ENCODE data around the gene NPC1.
A peak's percentile ranks its signal among the peaks of the same experiment; 100 is the strongest.

Gene NPC1

DNA sequence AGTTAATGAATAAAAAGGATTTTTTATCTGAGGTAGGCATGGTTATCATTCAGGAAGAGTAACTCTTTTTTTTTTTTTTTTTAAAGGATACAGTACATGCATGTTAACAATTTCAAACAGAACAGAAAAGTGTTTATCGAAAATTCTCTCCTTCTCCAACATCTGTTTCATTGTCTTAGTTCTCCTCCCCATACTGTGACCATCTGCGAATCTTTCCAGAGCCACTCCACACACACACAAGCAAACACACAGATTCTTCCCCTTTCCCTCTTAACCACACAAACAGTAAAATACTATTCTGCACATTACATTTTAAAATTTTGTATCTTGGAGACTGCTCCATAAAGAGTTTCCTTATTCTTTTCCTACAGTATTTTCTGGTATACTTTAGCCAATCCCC, 38.0 kb downstream of the NPC1 start:
- no peak for DNase-seq (ENCODE audit: low spot score)

DNA sequence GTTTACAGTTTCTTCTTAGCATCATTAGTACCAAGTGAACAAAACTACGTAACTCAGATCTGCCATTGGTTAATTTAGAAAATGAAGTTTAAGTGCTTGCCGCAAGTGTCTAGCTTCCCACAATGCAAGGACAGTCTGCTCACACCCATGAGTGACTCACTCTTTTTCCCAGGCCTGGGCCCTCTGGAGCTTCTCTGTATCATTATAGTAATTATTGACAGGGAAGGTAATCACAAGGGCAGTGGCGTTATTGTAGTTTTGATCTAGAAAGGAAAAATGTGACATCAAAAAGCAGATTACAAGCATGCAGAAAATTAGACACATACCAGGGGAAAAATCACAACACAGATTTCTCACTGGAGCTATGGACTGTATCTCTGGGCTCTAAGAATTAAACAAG, 38.5 kb downstream of the NPC1 start:
- DNase-seq (ENCODE audit: low spot score), result no peak

DNA sequence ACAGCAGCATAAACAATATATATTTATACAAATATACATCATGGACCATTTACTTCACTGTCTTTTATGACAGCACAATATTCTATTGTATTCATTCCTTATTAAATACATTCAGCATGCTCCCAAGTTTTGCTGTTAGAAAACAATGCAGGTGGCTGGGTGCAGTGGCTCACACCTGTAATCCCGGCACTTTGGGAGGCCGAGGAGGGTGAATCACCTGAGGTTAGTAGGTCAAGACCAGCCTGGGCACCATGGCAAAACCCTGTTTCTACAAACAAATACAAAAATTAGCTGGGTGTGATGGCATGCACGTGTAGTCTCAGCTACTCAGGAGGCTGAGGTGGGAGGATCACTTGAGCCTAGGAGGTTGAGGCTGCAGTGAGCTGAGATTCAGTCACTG, 39.0 kb downstream of the NPC1 start:
- DNase-seq (ENCODE audit: low spot score), result no peak

DNA sequence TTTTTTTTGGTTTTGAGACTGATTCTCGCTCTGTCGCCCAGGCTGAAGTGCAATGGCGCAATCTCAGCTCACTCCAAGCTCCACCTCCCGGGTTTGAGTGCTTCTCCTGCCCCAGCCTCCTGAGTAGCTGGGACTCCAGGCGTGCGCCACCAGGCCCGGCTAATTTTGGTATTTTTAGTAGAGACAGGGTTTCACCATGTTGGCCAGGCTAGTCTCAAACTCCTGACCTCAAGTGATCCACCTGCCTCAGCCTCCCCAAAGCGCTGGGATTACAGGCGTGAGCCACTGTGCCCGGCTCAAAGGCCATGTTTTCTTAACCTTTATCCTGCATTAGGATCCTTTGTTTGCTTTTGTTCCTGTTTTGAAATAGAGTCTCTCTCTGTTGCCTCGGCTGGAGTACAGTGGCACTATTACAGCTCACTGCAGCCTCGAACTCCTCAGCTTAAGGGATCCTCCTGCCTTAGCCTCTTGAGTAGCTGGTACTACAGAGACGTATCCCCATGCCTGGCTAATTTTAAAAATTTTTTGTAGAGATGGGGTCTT, 41.0 kb downstream of the NPC1 start:
- DNase-seq (ENCODE audit: low spot score), result no peak

DNA sequence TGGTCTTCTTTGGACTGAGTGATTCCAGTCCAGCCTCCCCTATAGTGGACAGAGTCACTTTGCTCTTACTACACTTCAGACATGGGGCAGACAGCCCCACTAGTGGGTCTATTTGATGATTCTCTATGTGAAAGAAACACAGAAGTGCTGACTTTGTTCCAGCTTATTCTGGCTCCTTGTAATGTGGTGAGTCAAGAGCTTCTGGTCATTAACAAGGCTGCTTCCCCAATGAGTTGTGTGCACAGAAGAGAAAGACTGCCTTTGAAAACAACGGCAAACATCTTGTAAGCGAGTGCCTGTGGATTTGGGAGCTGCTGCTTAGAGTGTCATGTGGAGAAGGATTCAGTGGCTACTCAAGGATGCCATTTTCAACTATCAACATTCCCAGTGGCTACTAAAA, 43.8 kb downstream of the NPC1 start:
- peak; percentile 54 for DNase-seq (ENCODE audit: low spot score)

DNA sequence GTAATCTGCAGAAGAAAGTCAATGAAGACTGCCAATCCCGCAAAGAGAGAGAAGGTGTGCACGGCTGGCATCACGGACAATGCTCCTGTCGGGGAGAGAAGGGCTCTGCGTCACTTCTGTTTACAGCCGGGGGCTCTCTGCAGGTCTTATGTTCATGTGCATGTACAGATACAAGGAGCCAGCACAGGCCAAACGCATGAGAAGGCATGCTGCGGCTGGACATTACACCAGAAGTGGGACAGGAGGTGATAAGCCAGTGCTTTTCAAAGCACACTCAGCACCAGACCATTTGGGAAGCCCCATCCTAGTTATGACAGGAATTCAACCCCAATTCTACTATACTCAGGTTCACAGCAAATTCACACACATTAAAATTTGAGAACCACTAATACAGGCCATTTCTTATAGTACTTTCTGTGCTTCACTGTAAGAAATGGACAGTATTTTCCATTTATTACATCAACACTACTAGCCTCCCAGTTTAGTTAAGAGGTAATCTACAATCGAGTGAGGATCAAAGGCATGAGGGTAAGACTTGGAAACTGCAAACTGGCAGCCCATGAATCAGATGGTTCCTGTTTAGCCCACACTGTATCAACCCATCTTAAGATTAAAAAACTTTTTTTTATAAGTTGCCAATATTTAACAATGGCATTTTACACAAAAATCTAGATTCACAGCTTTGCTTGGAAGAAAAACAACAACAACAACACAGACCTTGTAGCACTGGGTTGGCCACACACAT, 44.8 kb downstream of the NPC1 start:
- no peak for DNase-seq (ENCODE audit: low spot score)

DNA sequence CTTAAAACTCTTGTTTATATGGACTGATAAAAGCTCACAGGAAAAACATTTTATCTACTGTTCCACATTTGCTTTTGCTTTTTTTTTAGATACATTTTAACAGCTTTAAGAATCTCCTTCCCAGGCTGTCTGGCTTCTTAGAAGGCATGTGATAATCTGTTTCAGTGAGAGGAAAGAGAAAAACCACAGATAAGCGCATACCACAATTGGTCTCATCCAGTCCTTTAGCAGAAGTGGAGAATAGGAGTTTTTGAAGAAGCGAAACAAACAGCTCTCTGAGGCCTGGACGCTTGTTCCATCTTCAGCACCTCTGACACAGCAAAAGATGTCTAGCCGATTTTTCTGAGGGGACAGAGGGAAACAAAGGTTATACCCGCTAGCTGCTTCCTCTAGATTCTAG, 45.4 kb downstream of the NPC1 start:
- DNase-seq (ENCODE audit: low spot score), result peak; percentile 87

DNA sequence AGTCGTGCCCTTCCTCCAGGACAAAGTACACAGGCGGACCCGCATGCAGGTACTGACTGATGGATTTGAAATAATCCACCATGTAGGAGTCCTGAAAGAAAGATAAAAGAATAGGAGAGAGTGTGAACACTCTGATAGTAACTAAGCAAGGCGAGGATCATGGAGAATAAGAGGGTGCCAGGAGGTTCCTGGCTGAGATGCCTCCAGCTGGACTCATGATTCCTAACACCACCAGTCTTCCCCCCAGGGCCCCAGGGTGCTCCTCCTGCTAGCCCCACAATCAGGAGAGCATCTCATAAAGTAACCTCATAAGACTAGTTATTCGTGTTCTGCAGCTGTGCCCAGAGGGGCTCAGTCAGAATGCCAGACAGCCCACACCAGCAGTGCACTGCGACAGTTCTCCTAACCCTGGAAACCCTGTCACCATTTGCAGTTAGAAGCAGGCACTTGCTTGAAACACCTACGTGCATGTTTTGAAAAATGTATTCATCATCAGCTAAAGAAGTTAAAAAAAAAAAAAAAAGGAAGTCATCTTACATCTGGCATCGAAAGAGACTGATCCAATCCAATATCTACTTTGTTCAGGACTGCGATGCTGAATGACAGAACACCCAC, 46.3 kb downstream of the NPC1 start:
- DNase-seq (ENCODE audit: low spot score), result no peak

DNA sequence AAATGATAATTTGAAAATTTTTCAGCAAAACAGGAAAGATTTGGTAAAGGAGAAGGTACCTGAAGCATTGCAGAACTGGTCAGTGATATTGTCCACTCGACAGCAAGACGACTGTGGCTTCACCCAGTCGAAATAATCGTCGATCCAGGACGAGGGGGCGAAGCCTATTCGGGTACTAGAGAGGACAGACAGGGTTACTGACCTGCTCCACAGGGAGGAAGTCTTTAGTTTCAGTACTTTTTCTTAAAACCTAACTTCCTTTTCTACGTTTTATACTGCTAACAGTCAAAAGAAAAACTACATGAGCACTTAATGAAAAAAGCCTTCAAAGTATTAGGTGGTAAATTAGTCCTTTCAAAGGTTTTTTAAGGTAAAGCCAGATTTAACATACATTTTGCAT, 47.0 kb downstream of the NPC1 start:
- DNase-seq (ENCODE audit: low spot score), result no peak

DNA sequence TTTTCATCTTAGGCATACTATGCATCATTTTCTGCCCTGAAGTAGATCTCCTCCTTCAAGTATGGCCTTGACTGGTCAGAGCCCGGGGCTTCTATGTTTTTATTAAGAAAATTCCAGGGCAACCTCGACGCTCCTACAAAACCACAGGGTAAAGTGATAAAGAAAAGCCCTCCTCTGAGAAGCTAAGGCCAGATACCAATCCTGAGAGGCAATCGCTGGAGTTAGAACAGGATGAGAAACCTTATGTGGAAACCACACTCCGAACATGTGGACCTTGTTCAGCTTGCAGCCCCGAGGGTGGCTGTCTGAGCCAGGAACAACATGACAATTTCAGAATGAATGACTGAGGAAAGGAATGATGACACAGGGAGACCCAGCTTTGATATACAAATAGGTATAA, 47.4 kb downstream of the NPC1 start:
- DNase-seq (ENCODE audit: low spot score), result no peak

DNA sequence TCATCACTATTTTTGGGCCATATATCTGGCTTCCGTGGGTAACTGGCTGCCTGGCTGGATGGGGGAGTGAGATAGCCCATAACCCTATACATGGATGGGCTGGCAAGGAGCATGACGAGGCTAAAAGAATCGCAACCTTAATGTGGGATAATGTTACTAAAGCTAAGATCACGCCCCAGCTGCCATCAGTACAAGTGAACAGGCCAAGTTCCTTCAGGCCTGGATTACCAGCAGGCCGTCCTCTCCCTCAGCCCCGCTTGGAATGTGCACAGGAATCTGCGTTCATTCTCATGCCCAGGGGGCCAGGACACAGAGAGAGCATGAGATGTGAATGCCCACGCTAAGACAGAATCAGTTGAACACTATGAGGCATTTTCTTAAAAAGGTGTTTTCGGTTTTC, 48.3 kb downstream of the NPC1 start:
- no peak for DNase-seq (ENCODE audit: low spot score)

DNA sequence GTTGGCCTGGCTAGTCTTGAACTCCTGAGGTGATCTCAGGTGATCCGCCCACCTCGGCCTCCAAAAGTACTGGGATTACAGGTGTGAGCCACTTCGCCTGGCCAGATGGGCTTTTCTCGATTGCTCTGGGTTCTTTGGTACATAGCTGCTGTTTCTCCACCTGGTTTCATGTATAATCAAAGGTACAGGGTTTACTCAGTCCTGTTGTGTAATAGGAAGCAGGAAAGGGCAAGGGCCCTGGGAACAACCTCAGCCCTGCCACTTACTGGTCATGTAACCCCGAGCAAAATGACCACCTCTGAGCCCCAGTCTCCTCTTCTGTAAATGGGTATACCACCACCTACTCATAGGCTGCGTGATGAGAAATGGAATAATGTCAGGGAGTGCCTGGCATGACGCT, 49.0 kb downstream of the NPC1 start:
- DNase-seq (ENCODE audit: low spot score), result no peak

DNA sequence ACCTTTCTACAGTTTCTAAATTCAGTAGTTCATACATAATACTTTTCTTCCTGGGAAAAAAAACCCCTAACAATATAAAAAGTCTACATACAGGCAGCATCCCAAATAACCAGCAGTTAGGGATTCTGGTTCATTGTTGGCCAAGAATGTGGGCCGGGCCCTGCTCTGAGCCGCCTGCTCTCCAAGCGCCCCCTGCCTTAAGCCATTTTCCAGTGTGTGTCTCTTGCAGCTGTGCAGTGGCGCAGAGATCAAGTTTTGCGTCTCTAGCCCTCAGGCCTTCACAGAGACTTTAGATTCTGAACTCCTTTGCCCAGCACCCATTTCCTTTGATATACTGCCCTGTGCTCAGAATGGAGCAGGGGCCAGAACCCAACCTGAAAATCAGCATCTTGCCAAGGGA, 50.1 kb downstream of the NPC1 start:
- DNase-seq (ENCODE audit: low spot score), result no peak

DNA sequence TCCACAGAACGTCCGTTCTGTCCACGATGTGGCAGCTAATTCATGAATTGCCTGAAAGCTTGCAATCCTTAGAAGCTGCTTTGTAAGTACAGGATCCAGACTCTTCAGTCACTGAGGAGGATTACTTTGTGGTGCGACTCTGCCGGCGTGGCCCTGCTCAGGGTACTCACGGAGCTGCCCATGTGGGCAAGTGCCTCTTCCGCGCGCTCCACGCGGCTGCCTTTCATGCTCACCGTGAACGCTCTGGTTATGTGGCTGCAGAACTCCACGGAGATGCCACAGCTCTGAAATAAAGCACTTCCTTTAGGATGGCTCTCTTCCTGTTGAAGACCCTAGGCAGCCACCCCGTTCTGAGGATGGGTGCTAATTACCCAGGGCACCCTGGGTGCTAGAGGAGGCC, 52.0 kb downstream of the NPC1 start:
- DNase-seq (ENCODE audit: low spot score), result no peak

DNA sequence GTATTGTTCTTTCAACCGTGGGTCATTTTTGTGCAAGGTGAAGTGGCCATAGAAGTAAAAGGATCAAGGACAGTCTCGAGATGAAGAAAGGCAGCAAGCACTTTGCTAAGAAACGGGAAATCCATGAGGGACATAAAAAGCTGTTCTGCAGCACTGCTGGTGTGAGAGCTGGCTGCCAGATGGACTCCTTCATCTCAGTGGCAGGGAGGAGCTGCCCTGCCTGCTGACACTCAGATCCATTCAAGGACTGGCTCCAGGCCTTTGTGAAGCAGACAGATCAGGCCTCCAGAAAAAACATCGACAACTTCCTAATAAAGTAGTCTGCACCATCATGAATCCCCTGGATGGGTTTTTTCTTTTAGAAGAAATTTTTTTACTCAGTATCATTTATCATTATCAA, 53.5 kb downstream of the NPC1 start:
- peak; percentile 34 for DNase-seq (ENCODE audit: low spot score)

DNA sequence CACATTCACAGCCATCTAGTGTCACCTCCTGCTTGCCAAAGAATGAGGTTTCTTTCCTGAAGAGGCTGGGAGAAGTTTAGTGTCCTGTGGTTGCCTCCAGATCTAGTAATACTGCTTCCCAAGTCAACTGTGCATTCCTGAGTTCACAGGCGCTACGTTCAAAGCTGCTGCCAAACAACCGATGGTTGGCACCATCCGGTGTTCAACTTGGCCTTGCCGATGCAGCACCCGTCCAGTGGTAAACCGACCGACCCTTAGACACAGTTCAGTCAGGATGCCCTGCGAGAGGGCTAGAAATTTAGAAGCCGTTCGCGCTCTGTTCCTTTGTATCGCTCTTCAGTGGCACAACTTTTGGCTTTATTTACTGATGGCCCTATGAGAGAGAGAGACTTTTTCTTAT, 54.4 kb downstream of the NPC1 start:
- no peak for DNase-seq (ENCODE audit: low spot score)

DNA sequence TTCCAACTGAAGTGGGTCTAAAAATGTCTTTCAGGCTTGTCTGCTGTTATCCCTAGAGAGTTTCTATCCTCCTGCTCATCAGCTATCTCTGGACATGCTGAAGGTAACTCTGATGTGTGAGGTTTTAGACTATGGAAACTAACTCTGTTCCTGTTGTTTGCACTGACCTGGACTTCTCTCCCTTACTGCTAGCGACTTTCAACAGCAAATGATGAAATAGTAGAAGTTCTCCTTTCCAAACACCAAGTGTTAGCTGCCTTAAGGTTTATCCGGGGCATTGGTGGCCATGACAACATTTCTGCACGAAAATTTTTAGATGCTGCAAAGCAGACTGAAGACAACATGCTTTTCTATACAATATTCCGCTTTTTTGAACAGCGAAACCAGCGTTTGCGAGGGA, 56.1 kb downstream of the NPC1 start:
- DNase-seq (ENCODE audit: low spot score), result no peak

DNA sequence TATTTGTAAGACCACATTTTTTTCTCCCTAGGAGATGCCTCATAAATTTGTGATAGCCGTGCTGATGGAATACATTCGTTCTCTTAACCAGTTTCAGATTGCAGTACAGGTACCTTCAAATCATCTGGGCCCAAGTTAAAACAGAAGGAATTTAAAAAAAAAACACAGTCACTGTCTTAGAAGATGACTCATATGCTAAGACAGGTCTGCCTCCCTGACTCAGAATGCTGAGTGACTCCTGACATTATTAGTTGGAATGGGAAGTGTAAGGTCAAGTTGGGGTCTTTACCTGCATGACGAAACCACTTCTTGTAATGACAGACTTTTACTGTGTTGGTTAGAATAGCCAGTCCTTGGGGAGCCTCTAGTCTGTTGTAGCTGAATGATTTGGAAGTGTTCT, 56.7 kb downstream of the NPC1 start:
- no peak for DNase-seq (ENCODE audit: low spot score)

DNA sequence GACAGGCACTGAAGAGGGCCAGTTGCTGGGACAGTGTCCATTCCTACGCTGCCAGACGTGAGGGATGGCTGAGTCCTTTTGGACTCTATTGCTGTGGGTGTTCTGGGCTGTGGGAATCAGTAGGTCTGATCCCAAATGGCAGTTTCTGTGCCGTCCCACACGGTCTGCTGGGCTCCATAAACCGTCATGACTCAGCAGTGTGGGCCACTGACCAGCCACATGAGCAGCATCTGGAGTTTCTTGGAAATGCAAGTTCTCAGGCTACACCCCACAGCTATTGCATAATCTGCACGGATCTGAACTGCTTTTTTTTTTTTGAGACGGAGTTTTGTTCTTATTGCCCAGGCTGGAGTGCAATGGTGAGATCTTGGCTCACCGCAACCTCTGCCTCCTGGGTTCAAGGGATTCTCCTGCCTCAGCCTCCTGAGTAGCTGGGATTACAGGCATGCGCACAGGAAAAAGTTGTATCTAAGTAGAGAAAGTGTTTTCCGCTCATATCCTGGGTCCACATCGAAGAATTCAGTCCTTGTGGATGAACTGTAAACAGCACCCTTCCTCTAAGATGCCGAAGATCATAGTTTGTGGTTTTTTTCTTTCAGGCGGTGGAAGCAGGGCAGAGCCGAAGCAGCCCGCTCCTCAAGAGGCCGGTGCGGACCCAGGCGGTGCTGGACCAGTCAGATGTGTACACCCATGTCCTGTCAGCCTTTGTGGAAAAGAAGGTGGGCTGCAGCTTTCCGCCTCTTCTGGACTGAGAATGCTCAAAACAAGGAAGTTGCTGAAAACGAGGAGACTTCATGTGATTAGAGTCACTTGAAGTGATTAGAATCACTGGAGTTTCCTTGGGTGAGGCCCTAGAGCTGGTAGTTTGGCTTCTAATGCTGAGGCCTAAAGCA, 57.5 kb downstream of the NPC1 start:
- no peak for DNase-seq (ENCODE audit: low spot score)

DNA sequence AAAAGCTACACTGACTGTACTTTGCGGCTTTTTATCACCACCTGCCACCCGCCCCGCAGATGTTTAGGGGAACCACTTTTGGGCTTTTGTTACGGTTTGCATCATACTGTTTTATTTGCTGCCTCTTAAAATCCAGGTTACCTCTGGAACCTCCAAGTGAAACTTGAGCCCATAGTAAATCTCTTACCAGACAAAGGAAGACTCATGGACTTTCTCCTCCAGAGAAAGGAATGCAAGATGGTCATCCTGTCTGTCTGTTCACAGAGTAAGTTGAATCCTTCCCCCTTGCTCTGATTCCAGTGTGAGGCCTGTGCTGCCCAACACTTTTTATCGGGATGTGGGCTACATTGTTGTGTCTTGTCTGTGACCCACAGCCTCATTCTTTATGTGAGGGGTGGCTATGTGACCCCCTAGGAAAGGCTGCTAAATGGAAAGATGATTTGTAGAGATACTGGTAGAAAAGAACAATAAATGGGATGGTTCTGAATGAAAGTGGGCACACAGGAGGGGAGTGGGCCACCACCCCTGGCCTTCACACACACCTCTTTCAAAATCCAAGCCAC, 59.7 kb downstream of the NPC1 start:
- no peak for DNase-seq (ENCODE audit: low spot score)

DNA sequence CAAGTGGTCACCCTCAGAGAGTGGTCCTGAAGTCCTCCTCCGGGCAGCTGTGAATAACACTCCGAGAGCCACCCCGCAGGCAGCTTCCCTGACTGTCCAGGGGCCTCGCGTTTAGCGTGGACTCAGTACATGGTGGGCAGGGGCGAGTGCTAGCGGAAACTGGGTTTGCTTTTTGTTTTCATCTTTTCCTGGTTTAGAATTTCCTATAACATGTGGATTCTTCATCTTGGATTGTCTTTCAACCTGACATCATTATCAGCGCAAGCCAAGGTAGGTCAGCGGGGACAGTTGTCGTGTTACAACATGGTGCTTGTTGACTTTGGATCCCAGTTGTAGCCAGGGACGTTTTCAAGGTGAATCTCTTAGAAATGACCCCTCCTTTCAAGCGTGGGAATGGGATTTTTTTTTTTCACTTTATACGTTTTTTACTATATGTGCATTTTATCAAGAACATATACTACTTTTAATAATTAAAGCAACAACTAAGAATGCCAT, 62.0 kb downstream of the NPC1 start:
- DNase-seq (ENCODE audit: low spot score), result no peak
